ENCODE data around the gene TMEM59L. TPM values are rescaled to one million over a fixed set of nuclear protein-coding genes. Genes with fewer than 3 reads are reported as not detected.
A peak's percentile ranks its signal among the peaks of the same experiment; 100 is the strongest.

TMEM59L gene
- total RNA-seq, 3 donors from 2014 or later: 1.2 to 2.3 TPM; not detected in 1

- no peak for DNase-seq (ENCODE audit: low spot score in 2 of 2)
- Histone ChIP-seq H3K9me3 (no peaks in the 10 kb centered on the region), H3K27ac (peak overlapping the region; percentile 56 to 94), H3K27me3 (no peaks in the 10 kb centered on the region), H3K4me1 (peaks cover 0 to 3% of the 10 kb centered on the region in 2 donors), H3K36me3 (no peaks in the 10 kb centered on the region), H3K4me3 (peak overlapping the region in 2 of 3 donors; percentile 2 to 51)
- intact Hi-C loops (cut with DNase I; ENCODE audit: low total_unique reads): no loop called here
- TF ChIP-seq POLR2AphosphoS5 (IDR thresholded peaks at IDR 0.05): no peak
- TF ChIP-seq POLR2A (IDR thresholded peaks at IDR 0.05): no peak
- TF ChIP-seq, protein P1, sequence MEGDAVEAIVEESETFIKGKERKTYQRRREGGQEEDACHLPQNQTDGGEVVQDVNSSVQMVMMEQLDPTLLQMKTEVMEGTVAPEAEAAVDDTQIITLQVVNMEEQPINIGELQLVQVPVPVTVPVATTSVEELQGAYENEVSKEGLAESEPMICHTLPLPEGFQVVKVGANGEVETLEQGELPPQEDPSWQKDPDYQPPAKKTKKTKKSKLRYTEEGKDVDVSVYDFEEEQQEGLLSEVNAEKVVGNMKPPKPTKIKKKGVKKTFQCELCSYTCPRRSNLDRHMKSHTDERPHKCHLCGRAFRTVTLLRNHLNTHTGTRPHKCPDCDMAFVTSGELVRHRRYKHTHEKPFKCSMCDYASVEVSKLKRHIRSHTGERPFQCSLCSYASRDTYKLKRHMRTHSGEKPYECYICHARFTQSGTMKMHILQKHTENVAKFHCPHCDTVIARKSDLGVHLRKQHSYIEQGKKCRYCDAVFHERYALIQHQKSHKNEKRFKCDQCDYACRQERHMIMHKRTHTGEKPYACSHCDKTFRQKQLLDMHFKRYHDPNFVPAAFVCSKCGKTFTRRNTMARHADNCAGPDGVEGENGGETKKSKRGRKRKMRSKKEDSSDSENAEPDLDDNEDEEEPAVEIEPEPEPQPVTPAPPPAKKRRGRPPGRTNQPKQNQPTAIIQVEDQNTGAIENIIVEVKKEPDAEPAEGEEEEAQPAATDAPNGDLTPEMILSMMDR (IDR thresholded peaks at IDR 0.05): no peak
Measured at GRCh38 chr19:18660939-18661670, 48.4 kb downstream of the TMEM59L start.

- Histone ChIP-seq H3K9me3 (no peaks in the 10 kb centered on the region), H3K4me3 (no peak overlapping the region), H3K36me3 (peaks cover 4% of the 10 kb centered on the region), H3K27me3 (no peaks in the 10 kb centered on the region), H3K27ac (peak overlapping the region in 1 of 2 donors; percentile 32), H3K4me1 (peaks cover 0 to 3% of the 10 kb centered on the region in 2 donors)
- no peak for DNase-seq (ENCODE audit: low spot score in 2 of 2)
- TF ChIP-seq, protein P1 (IDR thresholded peaks at IDR 0.05): no peak
- TF ChIP-seq POLR2AphosphoS5 (IDR thresholded peaks at IDR 0.05): no peak
- TF ChIP-seq POLR2A (IDR thresholded peaks at IDR 0.05): no peak
- intact Hi-C loops (cut with DNase I; ENCODE audit: low total_unique reads): no loop called here
Measured at GRCh38 chr19:18662972-18663732, 50.5 kb downstream of the TMEM59L start.

DNA sequence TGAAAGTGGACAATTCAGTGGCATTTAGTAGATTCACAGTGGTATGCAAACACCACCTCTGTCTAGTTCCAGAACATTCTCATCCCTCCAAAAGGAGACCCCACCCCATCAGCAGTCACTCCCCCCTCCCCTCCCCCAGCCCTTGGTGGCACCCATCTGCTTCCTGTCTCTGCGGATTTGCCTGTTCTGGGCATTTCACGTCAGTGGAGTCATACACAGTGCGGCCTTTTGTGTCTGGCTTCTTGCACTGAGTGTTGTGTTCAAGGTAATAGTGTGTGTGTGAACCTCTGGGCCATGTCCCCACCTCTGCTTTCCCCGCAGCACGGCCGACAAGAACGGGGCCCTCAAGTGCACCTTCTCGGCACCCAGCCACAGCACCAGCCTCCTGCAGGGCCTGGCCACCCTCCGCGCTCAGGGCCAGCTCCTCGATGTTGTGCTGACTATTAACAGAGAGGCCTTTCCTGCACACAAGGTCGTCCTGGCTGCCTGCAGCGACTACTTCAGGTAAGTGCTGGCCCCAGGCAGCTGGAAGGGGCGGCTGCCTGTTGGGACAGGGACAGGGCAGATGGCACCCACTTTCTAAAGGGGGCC, 51.4 kb downstream of the TMEM59L start:
- Histone ChIP-seq H3K36me3 (peaks cover 4% of the 10 kb centered on the region), H3K27ac (no peak overlapping the region)

DNA sequence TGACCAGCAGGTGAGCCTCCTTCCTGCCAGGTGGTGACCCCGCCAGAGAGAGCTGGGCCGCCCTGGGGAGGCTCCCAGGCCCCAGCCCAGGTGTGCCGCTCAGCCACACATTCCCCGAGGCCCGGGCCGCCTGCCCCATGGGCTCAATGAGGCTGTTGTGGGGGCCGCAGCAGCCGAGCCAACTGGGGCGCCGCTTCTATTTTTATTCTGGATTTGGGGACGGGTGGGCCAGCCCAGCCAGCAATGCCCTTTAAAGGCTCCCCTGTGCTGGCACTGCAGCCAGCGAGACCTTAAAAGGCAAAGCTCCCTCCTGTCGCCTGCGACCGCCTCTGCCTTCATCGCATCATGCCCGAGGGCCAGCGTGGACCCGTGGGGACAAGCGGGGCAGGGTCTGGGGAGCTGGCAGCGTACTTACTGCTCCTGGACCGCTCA, 53.1 kb downstream of the TMEM59L start:
- Histone ChIP-seq H3K36me3 (peaks cover 4% of the 10 kb centered on the region), H3K9me3 (no peaks in the 10 kb centered on the region), H3K4me3 (peak overlapping the region in 1 of 3 donors; percentile 17), H3K27me3 (no peaks in the 10 kb centered on the region), H3K27ac (peak overlapping the region in 1 of 2 donors; percentile 38), H3K4me1 (no peaks in the 10 kb centered on the region)
- intact Hi-C loops (cut with DNase I; ENCODE audit: low total_unique reads): no loop called here
- no peak for DNase-seq (ENCODE audit: low spot score in 2 of 2)
- TF ChIP-seq, protein P1 (IDR thresholded peaks at IDR 0.05): no peak
- TF ChIP-seq POLR2AphosphoS5 (IDR thresholded peaks at IDR 0.05): no peak
- TF ChIP-seq POLR2A (IDR thresholded peaks at IDR 0.05): no peak

More for the DNA sequence above, 51.4 kb downstream of the TMEM59L start:
- intact Hi-C loops (cut with DNase I; ENCODE audit: low total_unique reads): no loop called here
- TF ChIP-seq, protein P1 (IDR thresholded peaks at IDR 0.05): no peak
- TF ChIP-seq POLR2AphosphoS5 (IDR thresholded peaks at IDR 0.05) (no peak), POLR2A (IDR thresholded peaks at IDR 0.05) (no peak)
- Histone ChIP-seq H3K4me3 (no peak overlapping the region), H3K27me3 (no peaks in the 10 kb centered on the region), H3K4me1 (peaks cover 0 to 3% of the 10 kb centered on the region in 2 donors), H3K9me3 (no peaks in the 10 kb centered on the region)
- DNase-seq (ENCODE audit: low spot score in 2 of 2): no peak

Measured in breast epithelium (tissue), 4 donors.